Right lobe of liver (tissue), 4 donors: ENCODE results near the gene DNAJB8.

Experiments used
- POLR2A ChIP-seq: fragments of 450-650 bp; IDR thresholded peaks from one replicate; pipeline ENCODE4 v1.6.1; 2017; ENCODE audit warnings: antibody characterized with exemption, mild to moderate bottlenecking
- TF ChIP-seq, protein P1 (sequence below), 4 donors: fragments of 200-600 bp in 3 of 4; fragments of 450-650 bp in 1 of 4; IDR thresholded peaks; one replicate each; pipeline versions ENCODE4 v1.5.1 to v1.8.0; 2016 to 2022; ENCODE audit warnings: antibody characterized with exemption in 4 of 4, mild to moderate bottlenecking in 2 of 4
- donor health status: DM: no; HTN: no; CAD: no.
- donor health status: DM: no; HTN: no; CAD: no.
- donor health status: DM: no; HTN: yes; CAD: no.

DNA sequence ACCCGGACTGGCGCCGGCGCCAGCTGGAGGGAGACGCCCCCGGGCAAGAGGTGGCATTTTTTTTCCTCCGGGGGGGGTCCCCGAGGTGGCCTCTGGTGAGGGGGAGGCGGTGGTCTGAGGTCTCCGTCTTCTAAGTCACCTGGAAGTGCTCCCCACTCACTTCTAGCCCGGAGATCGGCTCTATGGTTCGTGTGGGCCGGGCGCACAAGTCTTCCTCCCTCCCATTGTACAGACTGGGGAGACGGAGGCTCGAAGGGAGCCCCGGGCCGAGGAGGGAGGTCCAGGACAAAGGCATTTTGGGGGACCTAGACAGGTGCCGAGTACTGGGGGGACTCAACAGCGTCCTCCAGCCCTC is 21.9 kb upstream of the DNAJB8 start:
- TF ChIP-seq, protein P1, sequence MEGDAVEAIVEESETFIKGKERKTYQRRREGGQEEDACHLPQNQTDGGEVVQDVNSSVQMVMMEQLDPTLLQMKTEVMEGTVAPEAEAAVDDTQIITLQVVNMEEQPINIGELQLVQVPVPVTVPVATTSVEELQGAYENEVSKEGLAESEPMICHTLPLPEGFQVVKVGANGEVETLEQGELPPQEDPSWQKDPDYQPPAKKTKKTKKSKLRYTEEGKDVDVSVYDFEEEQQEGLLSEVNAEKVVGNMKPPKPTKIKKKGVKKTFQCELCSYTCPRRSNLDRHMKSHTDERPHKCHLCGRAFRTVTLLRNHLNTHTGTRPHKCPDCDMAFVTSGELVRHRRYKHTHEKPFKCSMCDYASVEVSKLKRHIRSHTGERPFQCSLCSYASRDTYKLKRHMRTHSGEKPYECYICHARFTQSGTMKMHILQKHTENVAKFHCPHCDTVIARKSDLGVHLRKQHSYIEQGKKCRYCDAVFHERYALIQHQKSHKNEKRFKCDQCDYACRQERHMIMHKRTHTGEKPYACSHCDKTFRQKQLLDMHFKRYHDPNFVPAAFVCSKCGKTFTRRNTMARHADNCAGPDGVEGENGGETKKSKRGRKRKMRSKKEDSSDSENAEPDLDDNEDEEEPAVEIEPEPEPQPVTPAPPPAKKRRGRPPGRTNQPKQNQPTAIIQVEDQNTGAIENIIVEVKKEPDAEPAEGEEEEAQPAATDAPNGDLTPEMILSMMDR (IDR thresholded peaks at IDR 0.05), result no peak
- TF ChIP-seq POLR2A, result no peak
